ENCODE data around the gene ZNF346.

DNA sequence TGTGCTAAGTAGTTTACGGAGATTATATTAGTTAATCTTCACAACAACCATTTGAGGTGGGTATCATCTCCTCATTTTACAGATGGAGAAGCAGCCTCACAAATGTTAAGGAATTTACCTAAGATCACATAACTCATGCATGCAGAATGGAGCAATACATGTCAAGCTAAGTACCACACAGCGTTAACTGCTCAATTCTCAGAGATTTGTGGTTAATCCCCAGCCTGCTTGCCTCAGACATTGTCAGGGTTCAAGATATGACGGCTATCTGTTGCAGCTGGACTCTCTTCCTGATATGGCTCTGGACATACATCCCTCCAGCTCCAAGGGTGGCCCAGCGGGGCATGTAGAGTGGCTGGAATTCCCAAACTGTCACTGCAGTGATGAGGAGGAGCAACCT is 7.3 kb upstream of the ZNF346 start:
- TF ChIP-seq, protein P1, sequence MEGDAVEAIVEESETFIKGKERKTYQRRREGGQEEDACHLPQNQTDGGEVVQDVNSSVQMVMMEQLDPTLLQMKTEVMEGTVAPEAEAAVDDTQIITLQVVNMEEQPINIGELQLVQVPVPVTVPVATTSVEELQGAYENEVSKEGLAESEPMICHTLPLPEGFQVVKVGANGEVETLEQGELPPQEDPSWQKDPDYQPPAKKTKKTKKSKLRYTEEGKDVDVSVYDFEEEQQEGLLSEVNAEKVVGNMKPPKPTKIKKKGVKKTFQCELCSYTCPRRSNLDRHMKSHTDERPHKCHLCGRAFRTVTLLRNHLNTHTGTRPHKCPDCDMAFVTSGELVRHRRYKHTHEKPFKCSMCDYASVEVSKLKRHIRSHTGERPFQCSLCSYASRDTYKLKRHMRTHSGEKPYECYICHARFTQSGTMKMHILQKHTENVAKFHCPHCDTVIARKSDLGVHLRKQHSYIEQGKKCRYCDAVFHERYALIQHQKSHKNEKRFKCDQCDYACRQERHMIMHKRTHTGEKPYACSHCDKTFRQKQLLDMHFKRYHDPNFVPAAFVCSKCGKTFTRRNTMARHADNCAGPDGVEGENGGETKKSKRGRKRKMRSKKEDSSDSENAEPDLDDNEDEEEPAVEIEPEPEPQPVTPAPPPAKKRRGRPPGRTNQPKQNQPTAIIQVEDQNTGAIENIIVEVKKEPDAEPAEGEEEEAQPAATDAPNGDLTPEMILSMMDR (IDR thresholded peaks at IDR 0.05; ENCODE audit: low read depth, low read length), result no peak
- TF ChIP-seq POLR2A (IDR thresholded peaks at IDR 0.05; ENCODE audit: extremely low read depth, insufficient read length), result no peak
- TF ChIP-seq MYC (IDR thresholded peaks at IDR 0.05; ENCODE audit: low read depth, low read length), result no peak
- TF ChIP-seq, protein P2, sequence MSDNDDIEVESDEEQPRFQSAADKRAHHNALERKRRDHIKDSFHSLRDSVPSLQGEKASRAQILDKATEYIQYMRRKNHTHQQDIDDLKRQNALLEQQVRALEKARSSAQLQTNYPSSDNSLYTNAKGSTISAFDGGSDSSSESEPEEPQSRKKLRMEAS (IDR thresholded peaks at IDR 0.05; ENCODE audit: low read depth, low read length), result no peak
